ENCODE measurements around the gene ARSI. TPM values are rescaled to one million over a fixed set of nuclear protein-coding genes. Genes with fewer than 3 reads are reported as not detected.

ARSI gene
- total RNA-seq, 2 donors from 2014 or later = 0.26 TPM; not detected in 1

DNA sequence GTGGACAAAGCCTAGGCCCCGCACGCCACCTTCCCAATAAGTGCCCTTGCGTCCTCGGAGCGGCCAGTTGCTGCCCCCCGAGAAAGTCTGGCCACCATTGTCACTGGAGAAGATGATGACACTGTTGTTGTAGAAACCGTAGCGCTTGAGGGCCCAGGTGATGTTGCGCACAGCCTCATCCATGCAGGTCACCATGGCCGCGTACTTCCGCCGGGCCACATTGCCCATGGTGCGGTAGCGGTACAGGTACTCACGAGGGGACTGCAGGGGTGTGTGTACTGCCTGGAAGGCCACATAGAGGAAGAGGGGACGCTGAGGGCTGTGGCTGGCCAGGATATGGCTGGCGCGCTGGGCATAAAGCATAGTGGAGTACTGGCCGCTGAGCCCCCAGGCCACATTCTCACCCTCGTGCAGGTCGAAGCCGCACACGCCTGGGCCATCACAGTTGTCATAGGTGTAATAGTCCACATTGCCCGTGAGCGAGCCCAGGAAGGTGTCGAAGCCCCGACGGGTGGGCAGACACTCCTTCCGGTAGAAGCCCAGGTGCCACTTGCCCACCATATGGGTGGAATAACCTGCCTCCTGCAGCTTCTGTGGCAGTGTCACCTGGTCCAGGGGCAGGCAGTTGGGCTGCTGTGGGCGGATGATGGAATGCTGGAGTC lies 4.6 kb downstream of the ARSI start:
- no peaks in the 10 kb centered on the region for H3K9me3 ChIP-seq
- intact Hi-C loops (cut with DNase I) = no loop called here

DNA sequence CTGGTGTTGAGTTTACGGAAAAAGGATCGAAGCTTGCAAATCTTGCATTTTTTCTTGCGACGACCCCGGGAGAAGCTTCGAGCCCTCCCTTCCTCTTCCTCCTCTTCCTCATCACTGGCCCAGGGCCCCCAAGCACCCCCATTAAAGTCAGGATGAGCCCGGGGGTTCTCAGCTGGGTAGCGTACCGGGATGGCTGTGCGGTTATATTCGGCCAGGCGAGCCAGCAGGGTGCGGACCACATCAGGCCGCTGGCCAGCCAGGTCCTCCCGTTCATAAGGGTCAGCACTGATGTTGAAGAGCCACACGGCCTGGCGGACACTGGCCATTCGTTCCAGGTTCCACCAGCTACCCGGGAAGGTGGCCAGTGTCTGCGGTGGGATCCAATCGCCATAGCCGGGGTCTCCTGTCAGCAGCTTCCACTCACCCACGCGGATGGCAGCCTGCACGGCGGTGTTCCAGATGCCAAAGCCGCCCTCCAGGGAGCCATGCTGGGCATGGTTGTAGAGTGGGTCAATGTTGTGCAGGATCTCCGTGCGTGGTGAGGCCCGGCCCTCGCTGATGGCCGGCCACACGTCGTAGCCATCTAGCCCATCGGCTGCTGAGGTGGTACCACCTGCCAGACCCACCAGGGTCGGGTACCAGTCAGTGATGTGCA lies 5.3 kb downstream of the ARSI start:
- 91 to 95% methylated on average over 30 to 33 of the region's 36 CpGs for WGBS, 2 donors
- peaks cover 0 to 5% of the 10 kb centered on the region in 2 donors for H3K27me3 ChIP-seq
- no peak for TF ChIP-seq POLR2A (IDR thresholded peaks at IDR 0.05)
- TF ChIP-seq, protein P1, sequence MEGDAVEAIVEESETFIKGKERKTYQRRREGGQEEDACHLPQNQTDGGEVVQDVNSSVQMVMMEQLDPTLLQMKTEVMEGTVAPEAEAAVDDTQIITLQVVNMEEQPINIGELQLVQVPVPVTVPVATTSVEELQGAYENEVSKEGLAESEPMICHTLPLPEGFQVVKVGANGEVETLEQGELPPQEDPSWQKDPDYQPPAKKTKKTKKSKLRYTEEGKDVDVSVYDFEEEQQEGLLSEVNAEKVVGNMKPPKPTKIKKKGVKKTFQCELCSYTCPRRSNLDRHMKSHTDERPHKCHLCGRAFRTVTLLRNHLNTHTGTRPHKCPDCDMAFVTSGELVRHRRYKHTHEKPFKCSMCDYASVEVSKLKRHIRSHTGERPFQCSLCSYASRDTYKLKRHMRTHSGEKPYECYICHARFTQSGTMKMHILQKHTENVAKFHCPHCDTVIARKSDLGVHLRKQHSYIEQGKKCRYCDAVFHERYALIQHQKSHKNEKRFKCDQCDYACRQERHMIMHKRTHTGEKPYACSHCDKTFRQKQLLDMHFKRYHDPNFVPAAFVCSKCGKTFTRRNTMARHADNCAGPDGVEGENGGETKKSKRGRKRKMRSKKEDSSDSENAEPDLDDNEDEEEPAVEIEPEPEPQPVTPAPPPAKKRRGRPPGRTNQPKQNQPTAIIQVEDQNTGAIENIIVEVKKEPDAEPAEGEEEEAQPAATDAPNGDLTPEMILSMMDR (IDR thresholded peaks at IDR 0.05) = no peak

More for the DNA sequence above, 4.6 kb downstream of the ARSI start:
- Histone ChIP-seq H3K4me3 (no peak overlapping the region), H3K27me3 (peaks cover 0 to 5% of the 10 kb centered on the region in 2 donors), H3K27ac (no peak overlapping the region), H3K4me1 (peaks cover 16% of the 10 kb centered on the region), H3K36me3 (replicated peaks in 1 of 2; ENCODE audit: insufficient read depth in 1 of 2, low read depth in 2 of 2) (no peaks in the 10 kb centered on the region)
- DNase-seq (no peak), ATAC-seq (no peak)
- 95% methylated on average over 18 to 31 of the region's 31 CpGs for WGBS, 2 donors
- TF ChIP-seq, protein P1 (IDR thresholded peaks at IDR 0.05) = no peak
- no peak for TF ChIP-seq POLR2A (IDR thresholded peaks at IDR 0.05)

DNA sequence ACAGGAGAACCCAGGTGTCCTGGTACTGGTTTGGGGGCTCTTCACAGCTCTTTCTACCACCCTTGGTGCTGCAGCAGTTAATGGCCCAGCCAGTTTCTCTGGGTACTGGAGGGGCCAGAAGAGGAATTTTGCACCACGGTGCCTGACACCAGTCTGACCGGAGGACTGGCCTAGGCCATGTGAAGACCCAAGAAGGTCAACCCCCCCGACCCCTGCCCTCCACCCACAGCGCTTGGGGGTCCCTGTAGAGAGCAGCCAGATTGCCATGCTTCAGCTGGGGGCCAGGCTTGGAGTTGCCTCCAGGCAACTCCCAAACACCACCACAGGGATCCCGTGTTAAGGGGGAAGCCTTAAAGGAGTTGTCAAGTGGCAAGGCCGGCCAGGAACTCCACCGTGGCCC lies 6.2 kb downstream of the ARSI start:
- no peak for DNase-seq
- TF ChIP-seq, protein P1 (IDR thresholded peaks at IDR 0.05) = no peak
- TF ChIP-seq POLR2A (IDR thresholded peaks at IDR 0.05) = no peak
- Histone ChIP-seq H3K36me3 (replicated peaks in 1 of 2; ENCODE audit: insufficient read depth in 1 of 2, low read depth in 2 of 2) (no peaks in the 10 kb centered on the region), H3K4me1 (peaks cover 4% of the 10 kb centered on the region), H3K9me3 (no peaks in the 10 kb centered on the region), H3K27me3 (no peaks in the 10 kb centered on the region), H3K4me3 (no peak overlapping the region), H3K27ac (no peak overlapping the region)
- 85% methylated on average over 7 of the region's 7 CpGs; no CpG with 5 or more reads in 1 of the 2 donors for WGBS, 2 donors
- intact Hi-C loops (cut with DNase I) = no loop called here
- no peak for ATAC-seq

More for the DNA sequence above, 5.3 kb downstream of the ARSI start:
- Histone ChIP-seq H3K36me3 (replicated peaks in 1 of 2; ENCODE audit: insufficient read depth in 1 of 2, low read depth in 2 of 2) (no peaks in the 10 kb centered on the region), H3K27ac (no peak overlapping the region), H3K4me3 (no peak overlapping the region), H3K4me1 (peaks cover 9% of the 10 kb centered on the region), H3K9me3 (no peaks in the 10 kb centered on the region)
- ATAC-seq (no peak), DNase-seq (no peak)
- intact Hi-C loops (cut with DNase I) = no loop called here

GRCh38 chr5:150295741-150296486 lies 6.8 kb downstream of the ARSI start:
- Histone ChIP-seq H3K27me3 (no peaks in the 10 kb centered on the region), H3K27ac (no peak overlapping the region), H3K9me3 (no peaks in the 10 kb centered on the region), H3K36me3 (replicated peaks in 1 of 2; ENCODE audit: insufficient read depth in 1 of 2, low read depth in 2 of 2) (no peaks in the 10 kb centered on the region), H3K4me3 (no peak overlapping the region), H3K4me1 (peaks cover 4% of the 10 kb centered on the region)
- 87% methylated on average over 17 of the region's 17 CpGs for WGBS, 2 donors
- no peak for ATAC-seq
- intact Hi-C loops (cut with DNase I) = no loop called here
- no peak for DNase-seq
- TF ChIP-seq, protein P1 (IDR thresholded peaks at IDR 0.05) = no peak
- no peak for TF ChIP-seq POLR2A (IDR thresholded peaks at IDR 0.05)
